ENCODE measurements around the gene RDH14.

Gene RDH14

GRCh38 chr2:18583905-18584607, 23.6 kb upstream of the RDH14 start:
- DNase-seq (ENCODE audit: low spot score) (no peak), ATAC-seq (ENCODE audit: low read depth) (no peak)
- Histone ChIP-seq H3K4me1 (ENCODE audit: insufficient read depth, poor library complexity, severe bottlenecking) (peaks cover 3% of the 10 kb centered on the region), H3K27ac (ENCODE audit: poor library complexity, severe bottlenecking) (no peak overlapping the region), H3K36me3 (ENCODE audit: low read depth) (no peaks in the 10 kb centered on the region; the same call in 1 of the 2 replicates), H3K27me3 (ENCODE audit: insufficient read depth, poor library complexity, severe bottlenecking) (no peaks in the 10 kb centered on the region), H3K4me3 (ENCODE audit: severe bottlenecking) (no peak overlapping the region), H3K9me3 (ENCODE audit: severe bottlenecking) (no peaks in the 10 kb centered on the region)
- no peak for TF ChIP-seq CTCF (IDR thresholded peaks at IDR 0.05; ENCODE audit: poor library complexity, severe bottlenecking)

- DNase-seq (ENCODE audit: low spot score) (no peak), ATAC-seq (ENCODE audit: low read depth) (no peak)
- no peak for TF ChIP-seq CTCF (IDR thresholded peaks at IDR 0.05; ENCODE audit: poor library complexity, severe bottlenecking)
- Histone ChIP-seq H3K4me3 (ENCODE audit: severe bottlenecking) (no peak overlapping the region), H3K4me1 (ENCODE audit: insufficient read depth, poor library complexity, severe bottlenecking) (no peaks in the 10 kb centered on the region), H3K27me3 (ENCODE audit: insufficient read depth, poor library complexity, severe bottlenecking) (no peaks in the 10 kb centered on the region), H3K27ac (ENCODE audit: poor library complexity, severe bottlenecking) (no peak overlapping the region), H3K9me3 (ENCODE audit: severe bottlenecking) (no peaks in the 10 kb centered on the region), H3K36me3 (ENCODE audit: low read depth) (no peaks in the 10 kb centered on the region)
Observed at GRCh38 chr2:18580606-18581005, 20.2 kb upstream of the RDH14 start.

GRCh38 chr2:18578033-18578432, 17.6 kb upstream of the RDH14 start:
- no peaks in the 10 kb centered on the region for H3K9me3 ChIP-seq (ENCODE audit: severe bottlenecking)
- no peak for TF ChIP-seq CTCF (IDR thresholded peaks at IDR 0.05; ENCODE audit: poor library complexity, severe bottlenecking)
- H3K36me3 ChIP-seq (ENCODE audit: low read depth) = no peaks in the 10 kb centered on the region
- DNase-seq (ENCODE audit: low spot score) (no peak), ATAC-seq (ENCODE audit: low read depth) (no peak)
- no peaks in the 10 kb centered on the region for H3K4me1 ChIP-seq (ENCODE audit: insufficient read depth, poor library complexity, severe bottlenecking)
- no peak overlapping the region for H3K27ac ChIP-seq (ENCODE audit: poor library complexity, severe bottlenecking)
- H3K4me3 ChIP-seq (ENCODE audit: severe bottlenecking) = no peak overlapping the region
- no peaks in the 10 kb centered on the region for H3K27me3 ChIP-seq (ENCODE audit: insufficient read depth, poor library complexity, severe bottlenecking)

GRCh38 chr2:18566145-18566769, 5.8 kb upstream of the RDH14 start:
- Histone ChIP-seq H3K27me3 (ENCODE audit: insufficient read depth, poor library complexity, severe bottlenecking) (no peaks in the 10 kb centered on the region), H3K4me3 (ENCODE audit: severe bottlenecking) (no peak overlapping the region), H3K9me3 (ENCODE audit: severe bottlenecking) (peaks cover 5% of the 10 kb centered on the region), H3K27ac (ENCODE audit: poor library complexity, severe bottlenecking) (no peak overlapping the region), H3K36me3 (ENCODE audit: low read depth) (peaks cover 33% of the 10 kb centered on the region), H3K4me1 (ENCODE audit: insufficient read depth, poor library complexity, severe bottlenecking) (peaks cover 2% of the 10 kb centered on the region)
- ATAC-seq (ENCODE audit: low read depth) (no peak), DNase-seq (ENCODE audit: low spot score) (no peak)
- no peak for TF ChIP-seq CTCF (IDR thresholded peaks at IDR 0.05; ENCODE audit: poor library complexity, severe bottlenecking)

- no peak for DNase-seq (ENCODE audit: low spot score)
- peak overlapping the region; percentile 74 for H3K4me3 ChIP-seq (ENCODE audit: severe bottlenecking)
- TF ChIP-seq CTCF (IDR thresholded peaks at IDR 0.05; ENCODE audit: poor library complexity, severe bottlenecking) = no peak
- H3K9me3 ChIP-seq (ENCODE audit: severe bottlenecking) = peaks cover 5% of the 10 kb centered on the region
- ATAC-seq (ENCODE audit: low read depth) = no peak
- H3K4me1 ChIP-seq (ENCODE audit: insufficient read depth, poor library complexity, severe bottlenecking) = peaks cover 14% of the 10 kb centered on the region
- peak overlapping the region; percentile 80 for H3K27ac ChIP-seq (ENCODE audit: poor library complexity, severe bottlenecking)
- H3K27me3 ChIP-seq (ENCODE audit: insufficient read depth, poor library complexity, severe bottlenecking) = no peaks in the 10 kb centered on the region
- H3K36me3 ChIP-seq (ENCODE audit: low read depth) = peaks cover 39% of the 10 kb centered on the region
Observed at GRCh38 chr2:18560797-18561085, 288 bp upstream of the RDH14 start.
